Pancreas (tissue), 10 donors: ENCODE measurements around the gene TPPP3. TPM values are rescaled to one million over a fixed set of nuclear protein-coding genes. Genes with fewer than 3 reads are reported as not detected.

Experiments used
- ATAC-seq, 4 donors: fragments of 200-7000 bp; cut with Tn5 transposase; one replicate each; pipeline versions ENCODE4 v1.8.0 to v1.9.1; 2020; ENCODE audit warnings: mild to moderate bottlenecking in 4 of 4, moderate library complexity in 4 of 4
- DNase-seq, 6 donors: peaks; one replicate each; pipeline ENCODE4 v3.0.0-alpha.2; 2020
- FAIRE-seq: peaks from 2 replicates; lab custom pipeline; 2012; peaks lifted over from hg19 to GRCh38; lab: Jason Lieb, UNC
- H3K27ac ChIP-seq, 4 donors: fragments of 200-600 bp; sonication (generic); 1 replicate in 3 of 4; 2 replicates in 1 of 4; pipeline versions ENCODE4 v1.5.0 to v1.8.0; 2020
- H3K27me3 ChIP-seq, 4 donors: fragments of 200-600 bp; one replicate each; pipeline ENCODE4 v1.8.0; 2021
- H3K36me3 ChIP-seq, 3 donors: fragments of 200-600 bp; sonication (generic) in 1 of 3; one replicate each; pipeline versions ENCODE4 v1.5.0 to v1.8.0; 2020 to 2021
- H3K4me1 ChIP-seq, 3 donors: fragments of 200-600 bp; one replicate each; pipeline ENCODE4 v1.8.0; 2021
- H3K4me3 ChIP-seq, 4 donors: fragments of 200-600 bp; sonication (generic) in 2 of 4; one replicate each; pipeline versions ENCODE4 v1.5.0 to v1.8.0; 2020 to 2021
- H3K9me3 ChIP-seq, 4 donors: fragments of 200-600 bp; one replicate each; pipeline ENCODE4 v1.8.0; 2021
- WGBS, 2 donors: extraction: QIAGEN DNeasy Blood & Tissue Kit; methylation state at CpG; one replicate each; pipeline ENCODE4 v1.1.7; 2013; 5-methylcytosine and 5-hydroxymethylcytosine counted together
- intact Hi-C, 3 donors: fragments of 100-400 bp; cut with DNase I; formaldehyde crosslinking; loops; one replicate each; pipeline versions ENCODE4 v1.11.1 to v1.14.2; 2022
- polyA plus RNA-seq, 2 donors: library from polyadenylated mRNA; stranded (reverse); fragments of 200-250 nt; gene quantifications; one replicate each; pipeline ENCODE4 v1.2.3, GENCODE V29; 2013
- total RNA-seq, 6 donors: library from RNA; stranded (reverse); fragmentation: NEBNext Ultra II Directional in 4 of 6; extraction: Animal tissue kit (Norgen Biotek cat#: 25700) in 4 of 6; gene quantifications; one replicate each; pipeline versions ENCODE4 v1.2.1 to v1.2.4, GENCODE V29; 2021 to 2023
- TF ChIP-seq, protein P1 (sequence below), 4 donors: fragments of 200-600 bp; sonication (generic) in 3 of 4; IDR thresholded peaks; one replicate each; pipeline versions ENCODE4 v1.5.0 to v1.8.0; 2021; ENCODE audit warnings: antibody characterized with exemption in 4 of 4
- donor health status: healthy with polysubstance abuse.
- donor health status: DM: no; HTN: no; CAD: no; lungs with moderate emphysema.
- donor health status: DM: no; HTN: no; CAD: no.
- donor health status: control.
- donor health status: control.
- donor health status: Bipolar disorder and iron deficiency.
- donor health status: DM: yes; HTN: yes; CAD: no.
- donor health status: DM: no; HTN: no; CAD: no.
- donor health status: DM: no; HTN: no; CAD: no.
- donor health status: DM: yes; HTN: yes; CAD: no.

TPPP3 gene
- total and polyA plus RNA-seq, 8 donors = 4.5 to 76.2 (median 10.6) TPM

GRCh38 chr16:67430977-67431774, 37.9 kb upstream of the TPPP3 start, which contains the start of gene HSD11B2:
Gene HSD11B2 (plus strand): TSS chr16:67431121. CDS start chr16:67431249, 128 bp downstream.
- peak; percentile 69 to 84 (median 77) for ATAC-seq
- Histone ChIP-seq H3K27ac (peak within 1 kb of the TSS; percentile 67 to 84 (median 78)), H3K4me1 (peaks cover 8 to 20% (median 12%) of the 10 kb centered on the region in 3 donors), H3K9me3 (no peaks in the 10 kb centered on the region), H3K27me3 (no peaks in the 10 kb centered on the region), H3K4me3 (peak within 1 kb of the TSS; percentile 15 to 57 (median 42)), H3K36me3 (no peaks in the 10 kb centered on the region)
- FAIRE-seq = no peak
- WGBS, 2 donors = 1% methylated on average over 61 to 74 of the region's 87 CpGs
- TF ChIP-seq, protein P1, sequence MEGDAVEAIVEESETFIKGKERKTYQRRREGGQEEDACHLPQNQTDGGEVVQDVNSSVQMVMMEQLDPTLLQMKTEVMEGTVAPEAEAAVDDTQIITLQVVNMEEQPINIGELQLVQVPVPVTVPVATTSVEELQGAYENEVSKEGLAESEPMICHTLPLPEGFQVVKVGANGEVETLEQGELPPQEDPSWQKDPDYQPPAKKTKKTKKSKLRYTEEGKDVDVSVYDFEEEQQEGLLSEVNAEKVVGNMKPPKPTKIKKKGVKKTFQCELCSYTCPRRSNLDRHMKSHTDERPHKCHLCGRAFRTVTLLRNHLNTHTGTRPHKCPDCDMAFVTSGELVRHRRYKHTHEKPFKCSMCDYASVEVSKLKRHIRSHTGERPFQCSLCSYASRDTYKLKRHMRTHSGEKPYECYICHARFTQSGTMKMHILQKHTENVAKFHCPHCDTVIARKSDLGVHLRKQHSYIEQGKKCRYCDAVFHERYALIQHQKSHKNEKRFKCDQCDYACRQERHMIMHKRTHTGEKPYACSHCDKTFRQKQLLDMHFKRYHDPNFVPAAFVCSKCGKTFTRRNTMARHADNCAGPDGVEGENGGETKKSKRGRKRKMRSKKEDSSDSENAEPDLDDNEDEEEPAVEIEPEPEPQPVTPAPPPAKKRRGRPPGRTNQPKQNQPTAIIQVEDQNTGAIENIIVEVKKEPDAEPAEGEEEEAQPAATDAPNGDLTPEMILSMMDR (IDR thresholded peaks at IDR 0.05) = no peak
- intact Hi-C loops = no loop called here
- peak; percentile 71 to 89 (median 83) for DNase-seq

DNA sequence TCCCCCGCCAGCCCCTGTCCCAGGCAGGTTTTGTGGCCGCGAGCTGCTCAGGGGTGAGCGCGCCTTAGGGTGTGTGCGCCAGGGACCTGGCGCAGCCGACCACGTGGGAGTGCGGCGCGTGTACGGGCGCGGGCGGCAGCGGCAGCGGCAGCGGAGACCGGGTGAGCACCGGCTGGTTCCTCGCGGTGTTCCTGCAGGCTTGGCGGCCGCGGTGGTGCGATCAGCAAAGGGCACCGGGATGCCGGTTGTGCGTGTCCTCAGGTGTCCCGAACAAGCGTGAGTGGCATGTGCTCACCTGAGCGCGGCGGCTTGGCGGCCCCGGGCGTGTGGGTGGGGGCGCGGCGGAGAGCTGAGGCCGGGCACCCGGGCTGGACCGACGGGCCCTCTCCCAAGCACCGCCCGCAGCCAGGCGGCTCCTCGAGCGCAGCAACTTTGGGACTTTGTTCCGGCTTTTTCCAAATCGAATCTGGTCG, 37.2 kb upstream of the TPPP3 start:
- Histone ChIP-seq H3K27ac (peak overlapping the region; percentile 67 to 84 (median 78)), H3K4me3 (peak overlapping the region; percentile 15 to 57 (median 42)), H3K9me3 (no peaks in the 10 kb centered on the region), H3K27me3 (no peaks in the 10 kb centered on the region), H3K4me1 (peaks cover 8 to 20% (median 12%) of the 10 kb centered on the region in 3 donors), H3K36me3 (no peaks in the 10 kb centered on the region)
- 1 to 4% methylated on average over 41 to 53 of the region's 53 CpGs for WGBS, 2 donors
- peak; percentile 52 to 64 (median 54) for ATAC-seq
- peak; percentile 56 to 86 (median 70) for DNase-seq
- intact Hi-C loops = no loop called here
- TF ChIP-seq, protein P1 (IDR thresholded peaks at IDR 0.05) = no peak
- FAIRE-seq = no peak

DNA sequence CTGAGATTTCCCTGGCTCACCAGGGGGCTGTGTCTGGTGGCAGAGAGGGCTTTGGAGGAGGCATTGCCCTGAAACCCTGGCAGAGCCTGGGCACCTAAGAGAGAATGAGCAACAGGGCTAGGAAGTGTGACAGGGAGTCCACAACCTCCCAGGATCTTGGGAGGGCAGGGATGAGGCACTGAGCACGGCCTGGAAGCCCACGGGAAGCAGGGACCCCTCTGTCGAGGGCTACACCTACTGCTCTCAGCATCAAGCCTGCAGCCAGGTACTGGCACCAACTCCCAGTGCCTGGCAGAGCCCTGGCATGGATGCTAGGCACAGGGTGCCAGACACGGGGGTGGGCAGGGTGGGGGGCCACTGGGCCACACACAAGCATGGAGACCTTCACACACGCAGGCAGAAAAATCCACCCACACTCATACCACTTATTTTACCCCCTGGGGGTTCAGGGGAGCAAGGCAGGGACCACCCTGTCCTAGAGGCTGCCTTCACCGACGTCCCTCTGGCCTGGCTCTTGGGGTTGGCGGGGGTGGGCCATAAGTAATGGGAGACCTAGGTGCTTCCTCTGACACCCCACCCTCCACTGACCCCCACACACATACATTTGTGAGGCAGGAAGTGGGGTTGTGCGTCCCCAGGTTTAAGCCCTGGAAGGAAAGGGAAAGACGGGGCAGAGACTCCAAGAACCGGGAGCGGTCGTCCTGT, 36.7 kb upstream of the TPPP3 start:
- 43 to 44% methylated on average over 12 to 13 of the region's 13 CpGs for WGBS, 2 donors
- DNase-seq (peak in 1 of 6 donors; percentile 42), FAIRE-seq (no peak), ATAC-seq (no peak)
- H3K27me3 ChIP-seq = no peaks in the 10 kb centered on the region
- peaks cover 8 to 20% (median 12%) of the 10 kb centered on the region in 3 donors for H3K4me1 ChIP-seq
- no peaks in the 10 kb centered on the region for H3K9me3 ChIP-seq
- peak overlapping the region; percentile 67 to 84 (median 78) for H3K27ac ChIP-seq
- TF ChIP-seq, protein P1 (IDR thresholded peaks at IDR 0.05) = no peak
- intact Hi-C loops = loop anchor here in 2 of 3 donors (2.0 to 5.0 kb wide), 2 partner anchors 35 to 37 kb away; no protein-coding TSS in a partner anchor
- H3K4me3 ChIP-seq = peak overlapping the region; percentile 15 to 57 (median 42)
- no peaks in the 10 kb centered on the region for H3K36me3 ChIP-seq

DNA sequence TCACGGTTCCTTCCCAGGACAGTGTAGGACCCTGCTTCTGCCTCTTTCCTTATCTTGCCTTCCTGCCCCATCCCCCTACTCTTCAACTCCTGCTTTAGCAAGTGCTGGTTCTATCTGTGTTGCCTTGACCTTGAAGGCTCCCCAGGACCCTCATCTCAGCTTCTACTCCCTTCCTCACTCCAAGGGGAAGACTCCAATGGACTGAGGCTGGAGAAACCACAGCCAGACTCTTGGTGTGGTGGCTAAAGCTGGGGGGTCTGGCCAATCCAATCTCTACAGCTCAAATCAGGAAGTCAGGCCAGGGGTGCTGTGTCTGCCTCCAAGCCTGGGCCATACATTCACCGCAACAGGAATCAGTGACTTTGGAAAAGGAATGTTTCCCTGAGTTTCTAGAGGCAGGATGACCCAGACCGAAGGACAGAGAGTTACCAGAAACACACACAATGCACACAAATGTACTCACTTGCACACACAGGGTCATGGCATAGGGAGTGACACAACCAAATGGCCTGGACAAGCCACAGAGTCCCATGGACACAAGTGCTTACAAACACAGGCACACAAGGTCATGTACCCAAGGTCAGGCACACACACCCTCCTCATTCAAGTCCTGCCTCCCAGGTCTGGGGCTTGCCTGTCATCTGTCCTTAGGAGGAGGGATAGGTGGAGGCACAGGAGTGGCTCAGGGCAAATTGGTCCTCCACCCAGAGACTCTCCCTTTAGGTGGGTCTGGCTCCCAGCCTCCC, 35.9 kb upstream of the TPPP3 start:
- 90 to 94% methylated on average over 3 of the region's 3 CpGs for WGBS, 2 donors
- TF ChIP-seq, protein P1 (IDR thresholded peaks at IDR 0.05) = no peak
- H3K4me1 ChIP-seq = peaks cover 14 to 27% (median 20%) of the 10 kb centered on the region in 3 donors
- H3K4me3 ChIP-seq = no peak overlapping the region
- FAIRE-seq (no peak), ATAC-seq (peak in 1 of 4 donors; percentile 1), DNase-seq (no peak)
- no peaks in the 10 kb centered on the region for H3K27me3 ChIP-seq
- intact Hi-C loops = loop anchor here in 2 of 3 donors (2.0 to 5.0 kb wide), 2 partner anchors 36 to 38 kb away; no protein-coding TSS in a partner anchor
- H3K9me3 ChIP-seq = no peaks in the 10 kb centered on the region
- H3K36me3 ChIP-seq = no peaks in the 10 kb centered on the region
- no peak overlapping the region for H3K27ac ChIP-seq
